HG03095 (cell line): ENCODE results near the gene PRCP.

Source experiments
- ATAC-seq: cut with Tn5 transposase; IDR thresholded peaks from one replicate; pipeline ENCODE4 v1.9.1; 2021; ENCODE audit warnings: moderate library complexity; ENCODE audit not compliant: unreplicated experiment

The PRCP gene

DNA sequence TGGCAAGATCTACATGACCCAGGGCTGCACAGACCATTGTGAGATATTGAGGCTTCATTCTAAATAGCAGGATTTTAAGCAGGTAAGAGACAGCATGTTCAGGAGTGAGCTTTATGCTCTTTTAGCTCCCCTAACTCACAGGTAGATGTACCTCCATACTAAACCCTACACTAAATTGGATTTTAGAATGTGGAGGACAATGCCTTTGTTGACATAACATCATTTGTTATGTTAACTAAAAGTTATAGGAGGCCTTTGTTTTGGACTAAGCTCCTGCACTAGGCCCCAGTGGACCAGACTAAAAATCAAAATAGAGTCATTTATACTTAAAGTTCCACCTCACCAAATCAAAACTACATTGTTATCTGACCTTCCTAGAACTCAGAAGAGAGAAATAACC, 8.1 kb upstream of the PRCP start:
- no peak for ATAC-seq

- ATAC-seq = no peak
Measured at GRCh38 chr11:82907371-82907770, 7.1 kb upstream of the PRCP start.

- no peak for ATAC-seq
Measured at GRCh38 chr11:82906931-82907330, 6.7 kb upstream of the PRCP start.

DNA sequence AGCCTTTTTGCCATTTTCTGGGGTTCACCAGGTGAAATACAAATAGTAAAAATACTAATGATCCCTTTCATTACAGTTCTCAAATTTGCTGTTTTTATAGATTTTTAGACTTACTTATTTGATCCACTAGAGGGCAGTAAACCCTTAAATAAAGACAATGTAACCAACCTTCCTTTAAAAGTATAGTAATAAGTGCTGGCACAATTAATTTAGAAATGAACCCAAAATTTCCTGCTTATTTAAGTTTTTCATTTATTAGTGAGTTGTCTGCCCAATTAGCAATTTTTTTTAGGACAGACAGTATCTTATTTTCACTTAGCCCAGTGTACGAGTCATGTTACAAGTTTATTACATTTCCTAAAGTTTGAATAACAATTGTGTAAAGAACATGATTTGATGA, 6.0 kb upstream of the PRCP start:
- ATAC-seq = no peak

DNA sequence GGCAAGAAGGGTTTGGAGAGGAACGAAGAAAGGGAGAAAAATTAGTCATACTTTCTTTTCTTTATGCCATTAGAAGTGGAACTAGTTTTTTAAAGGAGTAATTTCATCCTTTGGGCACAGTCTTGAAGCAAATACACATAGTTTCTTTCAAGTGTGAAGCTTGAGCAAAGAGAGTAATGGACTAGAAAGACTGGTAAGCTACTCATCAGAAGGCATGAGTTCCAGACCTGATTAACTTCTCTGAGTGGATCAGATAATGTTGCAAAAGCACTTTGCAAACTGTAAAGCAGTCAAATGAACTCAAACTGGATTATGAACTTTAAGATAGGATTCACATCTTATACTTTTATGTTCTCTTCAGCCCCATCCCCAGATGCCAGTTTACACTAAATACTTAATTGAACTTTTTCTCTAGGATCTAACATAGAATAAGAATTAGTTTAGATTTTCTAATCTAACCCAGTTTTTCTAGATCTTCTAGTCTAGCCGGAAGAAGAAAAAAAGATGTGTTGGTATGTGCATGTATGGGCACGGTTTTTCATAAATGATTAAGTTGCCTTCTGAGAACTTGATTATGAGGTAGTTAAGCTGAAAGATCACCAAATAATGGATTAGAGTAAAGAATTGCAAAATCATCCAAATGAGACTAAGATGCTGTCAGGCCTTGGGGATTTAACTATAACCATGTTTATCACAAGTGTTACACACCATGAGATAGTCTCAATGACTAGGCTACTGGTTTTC, 3.8 kb upstream of the PRCP start:
- no peak for ATAC-seq

DNA sequence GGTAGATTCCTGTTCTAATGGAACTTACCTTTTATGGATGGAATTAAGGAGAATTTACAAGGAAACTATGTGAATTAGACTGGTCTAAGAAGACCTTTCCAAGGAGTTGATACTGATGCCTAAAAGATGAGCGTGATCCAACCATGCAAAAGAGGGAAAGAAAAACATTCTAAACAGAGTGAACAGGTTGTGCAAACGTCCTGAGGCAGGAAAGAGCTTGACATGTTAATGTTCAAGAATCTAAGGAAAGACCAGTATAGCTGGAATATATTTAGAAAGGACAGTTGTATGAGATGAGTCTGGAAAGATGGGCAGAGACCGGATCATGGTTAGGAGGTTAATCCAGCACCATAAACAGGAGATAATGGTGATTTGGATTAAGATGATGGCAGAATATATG, 2.6 kb upstream of the PRCP start:
- no peak for ATAC-seq

- no peak for ATAC-seq
Measured at GRCh38 chr11:82901922-82902485, 1.8 kb upstream of the PRCP start.

DNA sequence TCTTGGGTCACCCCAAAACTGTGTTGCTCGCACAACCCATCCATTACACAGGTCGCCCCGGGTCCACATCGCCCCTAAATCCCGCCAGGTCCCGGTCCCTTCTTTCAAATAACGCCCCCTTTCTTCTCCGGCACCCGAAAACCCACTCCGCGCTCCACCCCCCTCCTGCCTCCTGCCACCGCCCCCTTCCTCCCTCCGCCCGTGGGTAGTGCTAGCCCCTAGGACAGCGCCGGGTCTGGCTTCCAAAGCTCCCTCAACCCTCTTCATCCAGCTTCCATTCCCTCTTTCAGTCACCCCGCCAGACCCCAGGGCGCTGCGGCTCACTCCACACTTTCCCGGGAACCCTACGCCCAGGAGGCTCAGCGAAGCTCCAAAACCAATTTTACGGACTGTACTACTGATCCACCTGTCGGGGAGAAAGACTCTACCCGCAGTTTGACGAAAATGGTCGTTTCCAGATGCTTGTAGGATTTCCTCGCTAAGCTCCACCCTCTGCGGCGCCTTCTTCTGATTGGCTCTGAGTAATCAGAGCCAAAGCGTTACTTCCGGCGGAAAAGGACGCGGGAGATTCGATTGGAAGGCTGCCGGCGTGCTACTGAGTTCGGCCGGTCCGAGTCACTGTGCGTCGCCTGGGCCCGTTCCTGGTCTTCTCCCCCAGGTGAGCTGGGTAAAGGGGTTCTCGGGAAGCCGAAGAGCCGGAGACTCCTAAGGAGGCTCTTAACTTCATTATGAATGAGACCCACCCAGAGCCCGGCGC, 1.1 kb upstream of the PRCP start, which contains the start of gene DDIAS:
Gene DDIAS (plus strand): TSS at position 572 of the 757 bp plus-strand sequence. CDS start 13,003 bp downstream, outside the sequence.
- ATAC-seq = peak; percentile 66

DNA sequence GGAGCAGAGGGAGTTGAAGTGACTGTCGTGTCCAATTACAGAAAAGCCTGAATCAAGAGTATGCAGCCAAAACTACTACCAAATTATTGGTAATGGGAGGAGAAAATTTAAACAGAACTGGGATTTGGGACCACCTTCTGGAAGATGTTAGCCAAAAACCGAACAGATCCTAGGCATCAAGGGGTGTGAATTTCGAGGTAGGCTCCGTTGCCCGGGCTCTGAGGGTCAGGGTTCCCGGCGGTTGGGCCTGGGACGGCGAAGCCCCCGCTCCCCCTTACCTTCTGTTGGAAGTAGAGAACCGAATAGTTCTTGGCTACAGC, 313 bp downstream of the PRCP start:
- no peak for ATAC-seq

DNA sequence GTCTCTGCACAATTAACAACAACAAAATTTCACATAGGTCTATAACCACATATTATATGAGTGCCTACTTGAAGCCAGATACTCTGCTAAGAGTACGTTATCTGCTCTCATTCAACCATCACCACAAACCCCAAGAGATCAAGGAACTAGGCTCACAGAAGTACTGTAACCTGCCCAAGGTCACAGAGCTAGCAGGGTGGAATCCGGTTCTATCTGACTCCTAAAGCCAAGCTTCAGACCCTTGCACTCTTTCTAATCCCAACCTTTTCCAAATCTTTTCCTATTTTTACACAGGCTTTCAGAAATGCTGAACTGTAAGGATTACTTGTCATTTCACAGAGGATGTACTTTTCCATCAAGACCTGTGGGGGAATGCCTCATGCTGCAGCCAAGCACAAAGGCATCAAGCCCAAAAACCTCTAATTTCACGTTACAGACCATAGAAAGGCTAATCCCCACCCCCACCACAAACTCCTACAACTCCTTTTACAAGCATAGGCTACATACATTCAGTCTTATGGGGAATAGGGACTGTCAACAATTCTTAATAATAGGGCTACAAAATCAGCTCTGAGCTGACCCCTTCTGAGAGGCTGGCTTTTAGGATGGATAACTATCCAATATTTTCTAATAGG, 927 bp downstream of the PRCP start:
- no peak for ATAC-seq

- ATAC-seq = no peak
Measured at GRCh38 chr11:82898241-82898640, 2.0 kb downstream of the PRCP start.

DNA sequence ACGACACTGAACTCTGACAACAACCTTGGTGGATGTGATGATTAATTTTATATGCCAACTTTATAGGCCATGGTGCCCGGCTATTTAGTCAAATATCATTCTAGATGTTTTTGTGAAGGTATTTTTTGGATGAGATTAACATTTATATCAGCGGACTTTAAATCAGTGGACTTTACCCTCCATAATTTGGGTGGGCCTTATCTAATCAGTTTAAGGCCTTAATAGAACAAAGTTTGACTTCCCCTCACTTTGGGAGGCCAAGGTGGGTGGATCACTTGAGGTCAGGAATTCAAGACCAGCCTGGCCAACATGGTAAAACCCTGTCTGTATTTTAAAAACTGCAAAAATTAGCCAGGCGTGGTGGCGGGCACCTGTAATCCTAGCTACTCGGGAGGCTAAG, 4.0 kb downstream of the PRCP start:
- no peak for ATAC-seq

DNA sequence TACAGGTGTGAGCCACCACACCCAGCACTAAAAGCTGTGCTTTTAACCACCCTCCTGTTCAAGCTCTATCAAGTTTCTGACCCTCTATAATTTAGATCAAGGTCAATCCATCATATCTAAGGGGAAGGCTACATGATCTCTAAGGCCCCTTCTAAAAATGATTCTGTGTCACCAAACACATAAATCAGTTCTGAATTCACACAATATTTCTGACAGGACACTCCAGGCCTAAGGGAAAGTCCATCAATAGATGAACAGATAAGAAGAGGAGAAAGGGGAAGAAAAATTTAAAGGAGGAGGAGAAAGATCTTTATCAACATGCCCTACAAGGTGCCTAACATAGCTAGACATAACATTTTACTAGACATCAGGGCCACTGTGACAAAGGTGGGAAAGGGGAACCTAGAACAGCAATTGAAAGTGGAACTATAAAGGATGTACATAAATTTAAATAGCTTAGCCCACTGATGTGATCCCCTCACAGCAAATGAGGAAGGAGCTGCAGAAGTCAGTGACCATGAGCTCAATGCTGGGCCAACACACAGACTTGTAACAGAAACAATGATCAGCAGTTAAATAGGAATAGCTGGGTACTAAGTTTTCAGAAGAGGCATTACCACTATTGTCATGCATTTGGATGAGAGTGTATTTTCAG, 4.7 kb downstream of the PRCP start:
- peak; percentile 33 for ATAC-seq

GRCh38 chr11:82892611-82893169, 7.5 kb downstream of the PRCP start:
- no peak for ATAC-seq

DNA sequence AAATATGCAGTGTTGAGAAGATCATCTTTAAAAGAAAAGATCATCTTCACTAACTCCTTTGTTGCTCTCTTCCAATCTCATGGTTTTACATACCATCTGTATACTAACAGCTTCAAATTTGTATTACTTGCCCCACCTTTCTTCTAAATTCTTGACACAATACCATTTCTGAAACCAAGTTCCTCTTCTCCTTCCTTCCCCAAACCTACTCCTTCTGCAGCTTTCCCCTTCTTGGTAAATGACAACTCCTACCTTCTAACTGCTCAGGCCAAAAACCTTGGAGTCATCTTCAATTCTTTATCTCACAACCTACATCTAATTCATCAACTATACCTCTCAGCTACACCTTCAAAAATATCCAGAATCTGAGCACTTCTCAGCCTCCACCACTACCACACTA, 9.3 kb downstream of the PRCP start:
- ATAC-seq = no peak

- ATAC-seq = no peak
Measured at GRCh38 chr11:82890002-82890341, 10.3 kb downstream of the PRCP start.

DNA sequence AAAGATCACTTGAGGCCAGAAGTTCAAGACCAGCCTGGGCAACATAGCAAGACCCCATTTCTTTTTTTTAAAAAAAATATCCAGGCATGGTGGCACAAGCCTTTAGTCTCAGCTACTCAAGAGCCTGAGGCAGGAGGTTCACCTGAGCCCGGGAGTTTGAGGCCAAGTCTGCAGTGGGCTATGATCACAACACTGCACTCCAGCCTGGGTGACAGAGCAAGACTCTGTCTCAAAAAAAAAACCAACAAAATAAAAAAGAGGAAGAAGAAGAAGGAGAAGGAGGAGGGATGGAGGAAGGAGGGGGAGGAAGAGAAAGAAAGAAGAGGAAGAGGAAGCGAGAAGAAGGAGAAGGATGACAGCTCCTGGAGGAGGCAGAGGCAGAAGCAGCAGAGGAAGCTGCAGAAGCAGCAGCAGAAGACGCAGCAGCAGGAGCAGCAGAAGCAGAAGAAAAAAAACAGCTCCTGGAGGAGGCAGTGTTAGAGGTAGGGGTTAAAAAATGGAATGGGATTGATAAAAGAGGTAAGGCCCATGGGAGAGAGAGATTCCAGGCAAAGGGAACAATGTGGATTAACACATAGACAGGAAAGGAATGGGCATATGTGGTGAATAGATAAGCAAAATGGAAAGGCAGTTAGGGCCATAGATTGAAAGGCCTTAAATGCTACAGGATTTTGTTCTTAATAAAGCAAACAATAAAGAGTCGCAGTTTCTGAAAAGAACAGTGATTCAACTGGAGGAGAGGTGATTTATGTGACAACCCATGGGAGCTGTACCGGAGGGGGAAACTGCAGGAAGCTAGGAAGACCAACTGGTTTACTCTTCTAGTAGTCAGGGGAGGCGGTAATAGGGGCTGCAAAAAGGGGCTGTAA, 10.9 kb downstream of the PRCP start:
- no peak for ATAC-seq

DNA sequence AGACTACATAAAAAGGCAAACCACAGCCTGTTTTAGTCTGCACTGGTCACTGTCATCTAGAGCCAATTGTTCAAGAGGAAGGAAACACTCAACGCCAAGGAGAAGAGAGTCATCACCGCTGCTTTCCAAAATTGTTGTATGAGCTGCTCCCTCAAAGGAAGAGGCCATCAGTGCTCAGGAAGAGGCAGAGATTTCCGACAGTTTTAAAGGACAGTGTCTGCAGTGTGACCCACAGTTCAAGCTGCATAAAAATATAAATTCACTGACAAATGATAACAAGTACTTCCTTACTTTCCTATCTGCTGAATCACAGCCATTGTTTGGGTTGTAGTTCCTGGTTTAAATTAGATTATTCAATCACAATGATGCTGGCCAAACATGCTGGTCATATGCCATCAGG, 16.4 kb downstream of the PRCP start:
- no peak for ATAC-seq

DNA sequence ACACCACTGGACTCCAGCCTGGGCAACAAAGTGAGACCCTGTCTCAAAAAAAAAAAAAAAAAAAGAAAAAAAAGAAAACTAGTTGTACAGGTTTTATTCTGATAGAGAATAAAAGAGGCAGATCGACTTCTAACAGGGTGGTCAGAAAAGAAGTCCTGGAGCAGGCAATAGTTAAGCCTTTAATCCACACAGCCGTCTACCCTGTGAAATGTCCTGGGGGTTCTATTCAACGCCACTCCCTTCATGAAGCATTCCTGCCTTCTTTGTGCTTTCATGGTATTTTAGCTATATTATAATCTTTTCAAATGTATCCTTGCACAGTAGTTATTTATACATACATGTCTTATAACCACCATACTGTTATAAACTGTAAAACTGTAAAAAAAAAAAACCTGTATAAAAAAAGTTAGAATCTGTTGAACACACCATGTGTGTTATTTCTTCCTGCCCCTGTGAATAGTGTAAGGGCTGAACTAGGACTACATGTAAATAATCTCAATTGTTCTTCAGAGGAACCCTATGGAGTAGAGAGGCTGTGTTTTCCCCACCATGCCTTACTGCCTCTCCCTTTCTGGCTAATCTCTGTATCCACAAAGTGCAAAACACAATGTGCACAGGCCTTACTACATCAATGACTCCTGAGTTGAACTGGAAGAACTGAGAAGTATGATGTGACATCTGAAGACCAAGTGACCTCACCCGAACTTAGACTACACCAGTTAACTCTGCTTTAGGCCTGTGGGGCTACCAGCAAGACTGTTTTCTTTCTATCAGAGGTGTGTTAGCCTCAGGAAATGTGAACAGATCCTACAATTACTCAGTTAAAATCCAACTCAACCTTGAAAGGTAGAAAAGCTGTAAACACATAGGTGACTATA, 25.3 kb downstream of the PRCP start:
- ATAC-seq = no peak
